ENCODE data around the gene CCDC188.

GRCh38 chr22:20172141-20172613, 21.3 kb upstream of the CCDC188 start:
- no peak for TF ChIP-seq POLR2A (IDR thresholded peaks at IDR 0.05; ENCODE audit: low read depth, low read length)
- TF ChIP-seq, protein P1, sequence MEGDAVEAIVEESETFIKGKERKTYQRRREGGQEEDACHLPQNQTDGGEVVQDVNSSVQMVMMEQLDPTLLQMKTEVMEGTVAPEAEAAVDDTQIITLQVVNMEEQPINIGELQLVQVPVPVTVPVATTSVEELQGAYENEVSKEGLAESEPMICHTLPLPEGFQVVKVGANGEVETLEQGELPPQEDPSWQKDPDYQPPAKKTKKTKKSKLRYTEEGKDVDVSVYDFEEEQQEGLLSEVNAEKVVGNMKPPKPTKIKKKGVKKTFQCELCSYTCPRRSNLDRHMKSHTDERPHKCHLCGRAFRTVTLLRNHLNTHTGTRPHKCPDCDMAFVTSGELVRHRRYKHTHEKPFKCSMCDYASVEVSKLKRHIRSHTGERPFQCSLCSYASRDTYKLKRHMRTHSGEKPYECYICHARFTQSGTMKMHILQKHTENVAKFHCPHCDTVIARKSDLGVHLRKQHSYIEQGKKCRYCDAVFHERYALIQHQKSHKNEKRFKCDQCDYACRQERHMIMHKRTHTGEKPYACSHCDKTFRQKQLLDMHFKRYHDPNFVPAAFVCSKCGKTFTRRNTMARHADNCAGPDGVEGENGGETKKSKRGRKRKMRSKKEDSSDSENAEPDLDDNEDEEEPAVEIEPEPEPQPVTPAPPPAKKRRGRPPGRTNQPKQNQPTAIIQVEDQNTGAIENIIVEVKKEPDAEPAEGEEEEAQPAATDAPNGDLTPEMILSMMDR (conservative IDR thresholded peaks at IDR 0.05; ENCODE audit: low read depth, low read length): no peak
- no peak for TF ChIP-seq BHLHE40 (IDR thresholded peaks at IDR 0.05; ENCODE audit: low read depth, low read length)
